GM12878 (cell line): ENCODE measurements around the gene PSMD8.

Source experiments
- CEBPB ChIP-seq, 2 experiments: fragments of 150-350 bp in 1 of 2; IDR thresholded peaks; 2 replicates each; pipeline ENCODE4 v1.6.1; 2012 to 2014; ENCODE audit warnings: low read depth in 2 of 2, low read length in 2 of 2, borderline replicate concordance in 1 of 2, inconsistent platforms in 1 of 2
- CHD2 ChIP-seq: IDR thresholded peaks from 2 replicates; pipeline ENCODE4 v1.6.1; 2011; ENCODE audit warnings: low read depth, low read length, improper control_type of control experiment, borderline replicate concordance
- CTCF ChIP-seq, 3 experiments: IDR thresholded peaks in 2 of 3; conservative IDR thresholded peaks in 1 of 3; 2 replicates each; pipeline ENCODE4 v1.5.1; 2011; ENCODE audit warnings: low read depth in 3 of 3, low read length in 3 of 3, mild to moderate bottlenecking in 3 of 3, control low read depth in 2 of 3, moderate library complexity in 2 of 3, inconsistent platforms in 1 of 3, mixed read lengths in 1 of 3; ENCODE audit not compliant: control insufficient read depth in 2 of 3, insufficient read depth in 1 of 3; ENCODE audit errors: extremely low read depth in 1 of 3
- EGR1 ChIP-seq, 2 experiments: IDR thresholded peaks; 1 replicate in 1 of 2; 2 replicates in 1 of 2; pipeline ENCODE4 v1.6.1; 2011 to 2012; ENCODE audit warnings: low read depth in 2 of 2, low read length in 2 of 2, borderline replicate concordance in 1 of 2, mild to moderate bottlenecking in 1 of 2, moderate library complexity in 1 of 2
- GABPA ChIP-seq: IDR thresholded peaks from 2 replicates; pipeline ENCODE4 v1.6.1; 2014; ENCODE audit warnings: antibody characterized with exemption, low read depth, mild to moderate bottlenecking, inconsistent platforms
- YY1 ChIP-seq: IDR thresholded peaks from 2 replicates; pipeline ENCODE4 v1.6.1; 2011; ENCODE audit warnings: low read depth, mild to moderate bottlenecking, low read length
- TF ChIP-seq, protein P1 (sequence below): fragments of 450-650 bp; IDR thresholded peaks from 2 replicates; pipeline ENCODE4 v1.6.1; 2017; ENCODE audit warnings: low read depth, mild to moderate bottlenecking, moderate library complexity

- no peak for TF ChIP-seq YY1
- TF ChIP-seq GABPA, result no peak
- TF ChIP-seq CEBPB (IDR thresholded peaks at IDR 0.05; ENCODE audit: borderline replicate concordance in 1 of 2, low read depth in 2 of 2, low read length in 2 of 2), result no peak
- no peak for TF ChIP-seq CHD2
- TF ChIP-seq, protein P1, sequence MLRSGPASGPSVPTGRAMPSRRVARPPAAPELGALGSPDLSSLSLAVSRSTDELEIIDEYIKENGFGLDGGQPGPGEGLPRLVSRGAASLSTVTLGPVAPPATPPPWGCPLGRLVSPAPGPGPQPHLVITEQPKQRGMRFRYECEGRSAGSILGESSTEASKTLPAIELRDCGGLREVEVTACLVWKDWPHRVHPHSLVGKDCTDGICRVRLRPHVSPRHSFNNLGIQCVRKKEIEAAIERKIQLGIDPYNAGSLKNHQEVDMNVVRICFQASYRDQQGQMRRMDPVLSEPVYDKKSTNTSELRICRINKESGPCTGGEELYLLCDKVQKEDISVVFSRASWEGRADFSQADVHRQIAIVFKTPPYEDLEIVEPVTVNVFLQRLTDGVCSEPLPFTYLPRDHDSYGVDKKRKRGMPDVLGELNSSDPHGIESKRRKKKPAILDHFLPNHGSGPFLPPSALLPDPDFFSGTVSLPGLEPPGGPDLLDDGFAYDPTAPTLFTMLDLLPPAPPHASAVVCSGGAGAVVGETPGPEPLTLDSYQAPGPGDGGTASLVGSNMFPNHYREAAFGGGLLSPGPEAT, result no peak
- no peak for TF ChIP-seq CTCF (IDR thresholded peaks at IDR 0.05 in 2 of 3, conservative IDR thresholded peaks at IDR 0.05 in 1 of 3; ENCODE audit: control insufficient read depth in 2 of 3, extremely low read depth in 1 of 3, insufficient read depth in 1 of 3, low read depth in 3 of 3, low read length in 3 of 3)
- TF ChIP-seq EGR1 (IDR thresholded peaks at IDR 0.05; ENCODE audit: borderline replicate concordance in 1 of 2, low read depth in 2 of 2, low read length in 2 of 2), result no peak
Measured at GRCh38 chr19:38375098-38375493, 725 bp downstream of the PSMD8 start.
